GM12878 (cell line): ENCODE measurements around the gene SCRG1. TPM values are rescaled to one million over a fixed set of nuclear protein-coding genes. Genes with fewer than 3 reads are reported as not detected.

Source experiments
- ASH2L ChIP-seq: fragments of 300-600, 200-600 bp; sonication (generic); IDR thresholded peaks from 2 replicates; pipeline ENCODE4 v1.6.1; 2017; ENCODE audit warnings: low read depth, mild to moderate bottlenecking, borderline replicate concordance
- BMI1 ChIP-seq: fragments of 450-650 bp; IDR thresholded peaks from 2 replicates; pipeline ENCODE4 v1.6.1; 2016; ENCODE audit warnings: mild to moderate bottlenecking, moderate library complexity, borderline replicate concordance
- CBFB ChIP-seq: IDR thresholded peaks from 2 replicates; pipeline ENCODE4 v1.6.1; 2016; ENCODE audit warnings: antibody characterized with exemption, low read depth
- CHD4 ChIP-seq: fragments of 200-600 bp; sonication (generic); IDR thresholded peaks from 2 replicates; pipeline ENCODE4 v1.6.1; 2016; ENCODE audit warnings: mild to moderate bottlenecking
- EP300 ChIP-seq, 2 experiments: fragments of 150-350 bp in 1 of 2; IDR thresholded peaks; 2 replicates each; pipeline ENCODE4 v1.6.1; 2011 to 2012; ENCODE audit warnings: low read depth in 2 of 2, low read length in 2 of 2, borderline replicate concordance in 1 of 2, improper control_type of control experiment in 1 of 2, inconsistent platforms in 1 of 2; ENCODE audit not compliant: control insufficient read depth in 1 of 2
- ESRRA ChIP-seq: IDR thresholded peaks from 2 replicates; pipeline ENCODE4 v1.6.1; 2012; ENCODE audit warnings: mild to moderate bottlenecking, low read length, improper control_type of control experiment
- EZH2 ChIP-seq: IDR thresholded peaks from 2 replicates; pipeline ENCODE4 v1.6.1; 2012; ENCODE audit warnings: low read depth, mild to moderate bottlenecking, control low read depth, inconsistent platforms, low read length, borderline replicate concordance; ENCODE audit not compliant: control insufficient read depth
- IKZF2 ChIP-seq, 2 experiments: fragments of 450-650 bp; IDR thresholded peaks; 2 replicates each; pipeline ENCODE4 v1.6.1; 2017; ENCODE audit warnings: mild to moderate bottlenecking in 2 of 2, moderate library complexity in 2 of 2
- JUND ChIP-seq: IDR thresholded peaks from 2 replicates; pipeline ENCODE4 v1.6.1; 2012; ENCODE audit warnings: low read depth, mild to moderate bottlenecking, low read length, improper control_type of control experiment, moderate library complexity
- MXI1 ChIP-seq: fragments of 150-350 bp; IDR thresholded peaks from 2 replicates; pipeline ENCODE4 v1.6.1; 2011; ENCODE audit warnings: low read depth, mild to moderate bottlenecking, inconsistent platforms, low read length, improper control_type of control experiment
- RAD21 ChIP-seq: IDR thresholded peaks from 2 replicates; pipeline ENCODE4 v1.6.1; 2011; ENCODE audit warnings: mild to moderate bottlenecking, low read depth, low read length, moderate library complexity; ENCODE audit not compliant: insufficient read depth
- RBBP5 ChIP-seq: fragments of 200-600 bp; sonication (generic); conservative IDR thresholded peaks from 2 replicates; pipeline ENCODE4 v1.6.1; 2016
- RUNX3 ChIP-seq: IDR thresholded peaks from 2 replicates; pipeline ENCODE4 v1.6.1; 2012; ENCODE audit warnings: low read length, inconsistent platforms
- SIN3A ChIP-seq: IDR thresholded peaks from 2 replicates; pipeline ENCODE4 v1.6.1; 2012; ENCODE audit warnings: low read depth, low read length, improper control_type of control experiment
- STAT1 ChIP-seq: fragments of 450-650 bp; conservative IDR thresholded peaks from 2 replicates; pipeline ENCODE4 v1.6.1; 2014; ENCODE audit warnings: antibody characterized with exemption, mild to moderate bottlenecking
- TCF3 ChIP-seq: IDR thresholded peaks from 2 replicates; pipeline ENCODE4 v1.6.1; 2012; ENCODE audit warnings: low read depth, mild to moderate bottlenecking, low read length, borderline replicate concordance; ENCODE audit not compliant: insufficient read depth
- ZNF384 ChIP-seq: IDR thresholded peaks from 2 replicates; pipeline ENCODE4 v1.6.1; 2012; ENCODE audit warnings: low read depth, mild to moderate bottlenecking, low read length, improper control_type of control experiment, borderline replicate concordance
- polyA plus RNA-seq, 11 experiments: library from polyadenylated mRNA; depleted of rRNA in 4 of 11; unstranded in 6 of 11; stranded (reverse) in 5 of 11; fragments of >200 nt; fragmentation: Nextera tagmentation in 4 of 11; fragmentation: Illumina TruSeq in 1 of 11; extraction: Ambion mirVana in 4 of 11; extraction: Trizol in 1 of 11; gene quantifications; 1 replicate in 1 of 11; 2 replicates in 10 of 11; pipeline versions ENCODE4 v1.2.1 to v1.2.3, GENCODE V29; 2011 to 2016; ENCODE audit warnings: inconsistent platforms in 2 of 11, missing spikeins in 2 of 11, low read depth in 1 of 11
- total RNA-seq, 4 experiments: library from RNA; depleted of rRNA in 3 of 4; stranded (reverse); fragments of >200 nt in 3 of 4; fragmentation: Illumina TruSeq in 1 of 4; extraction: Trizol in 1 of 4; gene quantifications; 2 replicates each; pipeline versions ENCODE4 v1.2.1 to v1.2.3, GENCODE V29; 2013 to 2021
- TF ChIP-seq, protein P1 (sequence below): fragments of 450-650 bp; formaldehyde crosslinking; IDR thresholded peaks from 2 replicates; pipeline ENCODE4 v1.4.0; 2020; ENCODE audit warnings: mild to moderate bottlenecking, moderate library complexity
- TF ChIP-seq, protein P2 (sequence below): IDR thresholded peaks from 2 replicates; pipeline ENCODE4 v1.6.1; 2012; ENCODE audit warnings: low read length, inconsistent platforms
- TF ChIP-seq, protein P3 (sequence below): IDR thresholded peaks from 2 replicates; pipeline ENCODE4 v1.6.1; 2011; ENCODE audit warnings: low read depth, low read length, improper control_type of control experiment, borderline replicate concordance
- TF ChIP-seq, protein P4 (sequence below): fragments of 450-650 bp; conservative IDR thresholded peaks from 2 replicates; pipeline ENCODE4 v1.6.1; 2017; ENCODE audit warnings: mild to moderate bottlenecking, moderate library complexity

SCRG1 gene
- total and polyA plus RNA-seq, 10 of the 15 experiments (the other 5 are each of a cell fraction or from before 2014, with no cell fraction given) = 0.02 to 0.58 (median 0.54) TPM; not detected in 7

DNA sequence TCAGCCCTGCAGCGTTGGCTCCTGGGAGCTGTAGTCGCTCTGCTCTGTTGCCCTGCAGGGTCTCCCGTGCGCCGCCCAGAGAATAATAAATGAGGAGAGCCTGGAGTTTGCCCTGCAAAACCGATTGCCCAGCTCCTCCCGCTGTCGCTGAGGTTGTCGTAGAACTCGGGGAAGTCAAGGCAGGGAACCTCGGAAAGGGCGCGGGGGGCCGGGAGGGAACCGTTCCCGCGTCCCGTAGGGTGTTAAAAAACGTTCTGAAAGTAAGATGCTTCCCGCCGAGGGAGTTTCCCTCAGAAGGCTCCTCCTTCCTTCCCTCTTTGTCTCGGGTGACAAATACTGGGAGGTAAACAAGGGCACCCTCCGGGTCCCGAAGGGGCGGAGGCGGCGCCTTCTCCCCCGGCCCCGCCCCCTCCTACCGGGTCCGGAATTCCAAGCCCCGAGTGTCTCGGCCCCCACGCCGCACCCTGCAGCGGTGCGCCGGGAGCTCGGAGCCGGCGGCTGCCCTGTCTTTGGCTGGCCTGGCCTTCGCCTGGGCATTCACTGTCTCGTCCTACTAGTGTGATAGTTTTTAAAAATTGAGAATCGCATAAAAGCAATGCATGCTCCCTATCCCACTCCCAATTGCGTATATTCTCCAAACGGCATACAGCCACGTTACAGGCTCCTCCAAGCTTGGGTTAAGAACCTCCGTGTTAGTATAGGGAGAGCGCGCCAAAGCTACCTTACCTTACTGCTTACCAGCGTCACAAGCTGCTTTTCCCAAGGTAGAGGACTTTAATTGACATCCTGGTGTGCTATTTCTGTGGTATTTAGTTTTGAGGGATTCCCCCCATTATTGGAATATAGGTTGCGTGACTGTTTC, 63.8 kb downstream of the SCRG1 start (continued):
- TF ChIP-seq RBBP5 (no peak), IKZF2 (IDR thresholded peaks at IDR 0.05) (0 out of 4 replicates have a peak, but pooled peaks have one; percentile 52 to 59), CHD4 (no peak), ESRRA (no peak), MXI1 (no peak; the same call in 1 of the 2 replicates), SIN3A (0 out of 2 replicates have a peak, but pooled peaks have one; percentile 40), ZNF384 (no peak), CBFB (0 out of 2 replicates have a peak, but pooled peaks have one; percentile 58), JUND (no peak), EZH2 (no peak), EP300 (IDR thresholded peaks at IDR 0.05; ENCODE audit: borderline replicate concordance in 1 of 2, control insufficient read depth in 1 of 2, low read depth in 2 of 2, low read length in 2 of 2) (no peak), TCF3 (no peak), RUNX3 (no peak), STAT1 (peak; percentile 90; the same call in 1 of the 2 replicates), RAD21 (no peak), BMI1 (no peak), ASH2L (no peak)
- TF ChIP-seq, protein P1, sequence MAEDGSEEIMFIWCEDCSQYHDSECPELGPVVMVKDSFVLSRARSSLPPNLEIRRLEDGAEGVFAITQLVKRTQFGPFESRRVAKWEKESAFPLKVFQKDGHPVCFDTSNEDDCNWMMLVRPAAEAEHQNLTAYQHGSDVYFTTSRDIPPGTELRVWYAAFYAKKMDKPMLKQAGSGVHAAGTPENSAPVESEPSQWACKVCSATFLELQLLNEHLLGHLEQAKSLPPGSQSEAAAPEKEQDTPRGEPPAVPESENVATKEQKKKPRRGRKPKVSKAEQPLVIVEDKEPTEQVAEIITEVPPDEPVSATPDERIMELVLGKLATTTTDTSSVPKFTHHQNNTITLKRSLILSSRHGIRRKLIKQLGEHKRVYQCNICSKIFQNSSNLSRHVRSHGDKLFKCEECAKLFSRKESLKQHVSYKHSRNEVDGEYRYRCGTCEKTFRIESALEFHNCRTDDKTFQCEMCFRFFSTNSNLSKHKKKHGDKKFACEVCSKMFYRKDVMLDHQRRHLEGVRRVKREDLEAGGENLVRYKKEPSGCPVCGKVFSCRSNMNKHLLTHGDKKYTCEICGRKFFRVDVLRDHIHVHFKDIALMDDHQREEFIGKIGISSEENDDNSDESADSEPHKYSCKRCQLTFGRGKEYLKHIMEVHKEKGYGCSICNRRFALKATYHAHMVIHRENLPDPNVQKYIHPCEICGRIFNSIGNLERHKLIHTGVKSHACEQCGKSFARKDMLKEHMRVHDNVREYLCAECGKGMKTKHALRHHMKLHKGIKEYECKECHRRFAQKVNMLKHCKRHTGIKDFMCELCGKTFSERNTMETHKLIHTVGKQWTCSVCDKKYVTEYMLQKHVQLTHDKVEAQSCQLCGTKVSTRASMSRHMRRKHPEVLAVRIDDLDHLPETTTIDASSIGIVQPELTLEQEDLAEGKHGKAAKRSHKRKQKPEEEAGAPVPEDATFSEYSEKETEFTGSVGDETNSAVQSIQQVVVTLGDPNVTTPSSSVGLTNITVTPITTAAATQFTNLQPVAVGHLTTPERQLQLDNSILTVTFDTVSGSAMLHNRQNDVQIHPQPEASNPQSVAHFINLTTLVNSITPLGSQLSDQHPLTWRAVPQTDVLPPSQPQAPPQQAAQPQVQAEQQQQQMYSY (CRISPR knock-in tag) = no peak
- TF ChIP-seq, protein P2, sequence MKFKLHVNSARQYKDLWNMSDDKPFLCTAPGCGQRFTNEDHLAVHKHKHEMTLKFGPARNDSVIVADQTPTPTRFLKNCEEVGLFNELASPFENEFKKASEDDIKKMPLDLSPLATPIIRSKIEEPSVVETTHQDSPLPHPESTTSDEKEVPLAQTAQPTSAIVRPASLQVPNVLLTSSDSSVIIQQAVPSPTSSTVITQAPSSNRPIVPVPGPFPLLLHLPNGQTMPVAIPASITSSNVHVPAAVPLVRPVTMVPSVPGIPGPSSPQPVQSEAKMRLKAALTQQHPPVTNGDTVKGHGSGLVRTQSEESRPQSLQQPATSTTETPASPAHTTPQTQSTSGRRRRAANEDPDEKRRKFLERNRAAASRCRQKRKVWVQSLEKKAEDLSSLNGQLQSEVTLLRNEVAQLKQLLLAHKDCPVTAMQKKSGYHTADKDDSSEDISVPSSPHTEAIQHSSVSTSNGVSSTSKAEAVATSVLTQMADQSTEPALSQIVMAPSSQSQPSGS = no peak
- TF ChIP-seq, protein P3, sequence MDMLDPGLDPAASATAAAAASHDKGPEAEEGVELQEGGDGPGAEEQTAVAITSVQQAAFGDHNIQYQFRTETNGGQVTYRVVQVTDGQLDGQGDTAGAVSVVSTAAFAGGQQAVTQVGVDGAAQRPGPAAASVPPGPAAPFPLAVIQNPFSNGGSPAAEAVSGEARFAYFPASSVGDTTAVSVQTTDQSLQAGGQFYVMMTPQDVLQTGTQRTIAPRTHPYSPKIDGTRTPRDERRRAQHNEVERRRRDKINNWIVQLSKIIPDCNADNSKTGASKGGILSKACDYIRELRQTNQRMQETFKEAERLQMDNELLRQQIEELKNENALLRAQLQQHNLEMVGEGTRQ = no peak
- TF ChIP-seq, protein P4, sequence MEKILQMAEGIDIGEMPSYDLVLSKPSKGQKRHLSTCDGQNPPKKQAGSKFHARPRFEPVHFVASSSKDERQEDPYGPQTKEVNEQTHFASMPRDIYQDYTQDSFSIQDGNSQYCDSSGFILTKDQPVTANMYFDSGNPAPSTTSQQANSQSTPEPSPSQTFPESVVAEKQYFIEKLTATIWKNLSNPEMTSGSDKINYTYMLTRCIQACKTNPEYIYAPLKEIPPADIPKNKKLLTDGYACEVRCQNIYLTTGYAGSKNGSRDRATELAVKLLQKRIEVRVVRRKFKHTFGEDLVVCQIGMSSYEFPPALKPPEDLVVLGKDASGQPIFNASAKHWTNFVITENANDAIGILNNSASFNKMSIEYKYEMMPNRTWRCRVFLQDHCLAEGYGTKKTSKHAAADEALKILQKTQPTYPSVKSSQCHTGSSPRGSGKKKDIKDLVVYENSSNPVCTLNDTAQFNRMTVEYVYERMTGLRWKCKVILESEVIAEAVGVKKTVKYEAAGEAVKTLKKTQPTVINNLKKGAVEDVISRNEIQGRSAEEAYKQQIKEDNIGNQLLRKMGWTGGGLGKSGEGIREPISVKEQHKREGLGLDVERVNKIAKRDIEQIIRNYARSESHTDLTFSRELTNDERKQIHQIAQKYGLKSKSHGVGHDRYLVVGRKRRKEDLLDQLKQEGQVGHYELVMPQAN = peak; percentile 81; the same call in 1 of the 2 replicates
